Stimulated activated CD4-positive, alpha-beta T cell treated with anti-CD3 and anti-CD28 coated beads, Interleukin-2, amount 100 ng/mL, for 4 hours (primary cell): ENCODE results near the gene NT5C1B.

Experiments used
- DNase-seq: peaks from one replicate; pipeline ENCODE4 v3.0.0-alpha.2; 2020; ENCODE audit warnings: low read depth

Gene NT5C1B

GRCh38 chr2:18550433-18550832 is 38.9 kb downstream of the NT5C1B start:
- DNase-seq: no peak

- DNase-seq: no peak
Measured at GRCh38 chr2:18549083-18549482, 40.3 kb downstream of the NT5C1B start.

- DNase-seq: no peak
Measured at GRCh38 chr2:18548621-18549020, 40.7 kb downstream of the NT5C1B start.

- no peak for DNase-seq
Measured at GRCh38 chr2:18546567-18546966, 42.8 kb downstream of the NT5C1B start.

- no peak for DNase-seq
Measured at GRCh38 chr2:18545384-18545783, 44.0 kb downstream of the NT5C1B start.

- no peak for DNase-seq
Measured at GRCh38 chr2:18544171-18544570, 45.2 kb downstream of the NT5C1B start.

- no peak for DNase-seq
Measured at GRCh38 chr2:18540872-18541271, 48.5 kb downstream of the NT5C1B start.

- DNase-seq: no peak
Measured at GRCh38 chr2:18536697-18537096, 52.7 kb downstream of the NT5C1B start.

- no peak for DNase-seq
Measured at GRCh38 chr2:18536100-18536499, 53.3 kb downstream of the NT5C1B start.

- no peak for DNase-seq
Measured at GRCh38 chr2:18531194-18531593, 58.2 kb downstream of the NT5C1B start.

GRCh38 chr2:18527822-18528221 is 61.5 kb downstream of the NT5C1B start:
- no peak for DNase-seq

GRCh38 chr2:18527326-18527725 is 62.0 kb downstream of the NT5C1B start:
- DNase-seq: no peak

- DNase-seq: no peak
Measured at GRCh38 chr2:18526429-18526828, 62.9 kb downstream of the NT5C1B start.

- DNase-seq: no peak
Measured at GRCh38 chr2:18525852-18526251, 63.5 kb downstream of the NT5C1B start.

- DNase-seq: no peak
Measured at GRCh38 chr2:18525236-18525635, 64.1 kb downstream of the NT5C1B start.

GRCh38 chr2:18522484-18523146 is 66.8 kb downstream of the NT5C1B start:
- no peak for DNase-seq

- peak; percentile 53 for DNase-seq
Measured at GRCh38 chr2:18520451-18521425, 68.6 kb downstream of the NT5C1B start.

- no peak for DNase-seq
Measured at GRCh38 chr2:18519914-18520450, 69.4 kb downstream of the NT5C1B start.

GRCh38 chr2:18518116-18519111 is 71.0 kb downstream of the NT5C1B start:
- DNase-seq: no peak

- no peak for DNase-seq
Measured at GRCh38 chr2:18517386-18517785, 72.0 kb downstream of the NT5C1B start.

- no peak for DNase-seq
Measured at GRCh38 chr2:18516112-18516511, 73.3 kb downstream of the NT5C1B start.
